OCI-LY7 (cell line): Measurements from ENCODE around the gene GADL1. TPM values are rescaled to one million over a fixed set of nuclear protein-coding genes. Genes with fewer than 3 reads are reported as not detected.

Experiments used
- BruUV-seq: library from RNA; stranded (reverse); fragments of 400-500 nt; replicated peaks from 2 replicates; lab custom pipeline; 2021; lab: Mats Ljungman, UMichigan
- CTCF ChIA-PET: fragments of 300-600 bp; sonication (Branson Sonifier 250); formaldehyde crosslinking; loops from one replicate; lab custom pipeline; 2022; ENCODE audit warnings: antibody characterized with exemption; ENCODE audit not compliant: unreplicated experiment; lab: Charles Lee
- POLR2A ChIA-PET: fragments of 300-600 bp; sonication (Branson Sonifier 250); formaldehyde crosslinking; loops from one replicate; lab custom pipeline; 2022; ENCODE audit warnings: antibody characterized with exemption; lab: Charles Lee
- DNase-seq: peaks from one replicate; pipeline ENCODE4 v3.0.0-alpha.2; 2015; ENCODE audit warnings: low spot score
- H2AFZ ChIP-seq: fragments of 200-600 bp; sonication (generic), shearing (Covaris generic); 2 replicates; pipeline ENCODE4 v1.6.1; 2014; ENCODE audit warnings: mild to moderate bottlenecking, antibody characterized with exemption, low read length, moderate library complexity
- H3K27ac ChIP-seq: fragments of 200-600 bp; sonication (generic); 2 replicates; pipeline ENCODE4 v1.5.1; 2014; ENCODE audit warnings: mixed run types, low read depth, mild to moderate bottlenecking, moderate library complexity, low read length, inconsistent platforms; ENCODE audit not compliant: poor library complexity, severe bottlenecking
- H3K36me3 ChIP-seq: fragments of 200-600 bp; sonication (generic); 2 replicates; pipeline ENCODE4 v1.6.1; 2014; ENCODE audit warnings: mild to moderate bottlenecking, antibody characterized with exemption, low read length, moderate library complexity, mixed read lengths; ENCODE audit not compliant: insufficient read depth
- H3K4me1 ChIP-seq: fragments of 200-600 bp; sonication (generic); 2 replicates; pipeline ENCODE4 v1.5.1; 2014; ENCODE audit warnings: mild to moderate bottlenecking, low read length; ENCODE audit not compliant: insufficient read depth, poor library complexity, severe bottlenecking
- H3K4me2 ChIP-seq: fragments of 200-600 bp; sonication (generic); 2 replicates; pipeline ENCODE4 v1.6.1; 2014; ENCODE audit warnings: mild to moderate bottlenecking, low read length
- H3K4me3 ChIP-seq: fragments of 200-600 bp; sonication (generic); 2 replicates; pipeline ENCODE4 v1.5.1; 2014; ENCODE audit warnings: mild to moderate bottlenecking, low read depth, low read length; ENCODE audit not compliant: poor library complexity, severe bottlenecking
- H3K79me2 ChIP-seq: fragments of 200-600 bp; sonication (generic); 2 replicates; pipeline ENCODE4 v1.6.1; 2016; ENCODE audit warnings: low read depth, mild to moderate bottlenecking, low read length, moderate library complexity, mixed read lengths; ENCODE audit not compliant: insufficient read depth
- H3K9me2 ChIP-seq: fragments of 200-600 bp; sonication (generic); 2 replicates; pipeline ENCODE4 v1.6.1; 2016; ENCODE audit warnings: mild to moderate bottlenecking, low read length, mixed read lengths; ENCODE audit not compliant: insufficient read depth
- H3K9me3 ChIP-seq: fragments of 200-600 bp; sonication (generic); 2 replicates; pipeline ENCODE4 v1.6.1; 2014; ENCODE audit warnings: mild to moderate bottlenecking, mixed run types, low read length, mixed read lengths
- H4K20me1 ChIP-seq: fragments of 200-600 bp; sonication (generic); 2 replicates; pipeline ENCODE4 v1.6.1; 2014; ENCODE audit warnings: mild to moderate bottlenecking, antibody characterized with exemption, low read length, moderate library complexity, mixed read lengths; ENCODE audit not compliant: insufficient read depth
- EZH2phosphoT487 ChIP-seq: fragments of 200-600 bp; sonication (generic); IDR thresholded peaks from 2 replicates; pipeline ENCODE4 v1.6.1; 2018; ENCODE audit warnings: low read depth, borderline replicate concordance, mild to moderate bottlenecking, mixed run types, antibody characterized with exemption, low read length, moderate library complexity, mixed read lengths
- intact Hi-C: fragments of 100-400 bp; cut with micrococcal nuclease; formaldehyde crosslinking; loops from one replicate; pipeline ENCODE4 v1.10.0; 2022; ENCODE audit not compliant: unreplicated experiment
- total RNA-seq, 2 experiments: library from RNA; depleted of rRNA in 1 of 2; stranded (reverse); fragments of >200 nt in 1 of 2; shearing (Covaris generic) in 1 of 2; gene quantifications; 2 replicates each; pipeline ENCODE4 v1.2.3, GENCODE V29; 2014 to 2022
- TF ChIP-seq, protein P1 (sequence below): fragments of 200-600 bp; sonication (generic); conservative IDR thresholded peaks from 2 replicates; pipeline ENCODE4 v1.5.1; 2014; ENCODE audit warnings: mild to moderate bottlenecking, antibody characterized with exemption, low read length, moderate library complexity, mixed read lengths

Gene GADL1
- total RNA-seq, 2 experiments from 2014 or later: not detected

DNA sequence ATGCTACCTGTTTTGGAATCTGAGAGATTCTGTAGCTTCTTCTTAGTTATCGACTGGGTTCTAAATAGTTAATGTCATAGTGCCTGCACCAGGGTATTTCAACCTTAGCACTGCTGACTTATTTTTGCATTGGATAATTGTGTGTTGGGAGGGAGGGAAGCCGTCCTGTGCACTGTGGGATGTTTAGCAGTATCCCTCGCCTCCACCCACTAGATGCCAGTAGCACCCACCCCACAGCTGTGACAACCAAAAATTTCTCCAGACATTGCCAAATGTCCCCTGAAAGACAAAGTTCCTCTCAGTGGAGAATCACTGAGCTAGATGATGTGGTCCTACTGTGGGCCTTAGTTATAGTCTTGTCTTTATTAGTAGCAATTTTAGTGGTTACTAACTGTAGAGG is 199.8 kb downstream of the GADL1 start:
- Histone ChIP-seq H3K27ac (no peak overlapping the region), H3K9me3 (no peaks in the 10 kb centered on the region), H3K79me2 (no peaks in the 10 kb centered on the region), H3K4me3 (no peak overlapping the region), H3K4me1 (peaks cover 7% of the 10 kb centered on the region), H3K4me2 (no peak overlapping the region), H4K20me1 (peaks cover 4% of the 10 kb centered on the region; the same call in 1 of the 2 replicates), H2AFZ (no peak overlapping the region), H3K36me3 (peaks cover 74% of the 10 kb centered on the region), H3K9me2 (no peaks in the 10 kb centered on the region)
- BruUV-seq: no TSS peak
- POLR2A ChIA-PET: interaction anchor here (0.6 to 1.3 kb wide), 5 partner anchors 9 to 312 kb away, joined by 3 to 6 read pairs (median 4); no protein-coding TSS in a partner anchor
- no peak for TF ChIP-seq EZH2phosphoT487
- TF ChIP-seq, protein P1, sequence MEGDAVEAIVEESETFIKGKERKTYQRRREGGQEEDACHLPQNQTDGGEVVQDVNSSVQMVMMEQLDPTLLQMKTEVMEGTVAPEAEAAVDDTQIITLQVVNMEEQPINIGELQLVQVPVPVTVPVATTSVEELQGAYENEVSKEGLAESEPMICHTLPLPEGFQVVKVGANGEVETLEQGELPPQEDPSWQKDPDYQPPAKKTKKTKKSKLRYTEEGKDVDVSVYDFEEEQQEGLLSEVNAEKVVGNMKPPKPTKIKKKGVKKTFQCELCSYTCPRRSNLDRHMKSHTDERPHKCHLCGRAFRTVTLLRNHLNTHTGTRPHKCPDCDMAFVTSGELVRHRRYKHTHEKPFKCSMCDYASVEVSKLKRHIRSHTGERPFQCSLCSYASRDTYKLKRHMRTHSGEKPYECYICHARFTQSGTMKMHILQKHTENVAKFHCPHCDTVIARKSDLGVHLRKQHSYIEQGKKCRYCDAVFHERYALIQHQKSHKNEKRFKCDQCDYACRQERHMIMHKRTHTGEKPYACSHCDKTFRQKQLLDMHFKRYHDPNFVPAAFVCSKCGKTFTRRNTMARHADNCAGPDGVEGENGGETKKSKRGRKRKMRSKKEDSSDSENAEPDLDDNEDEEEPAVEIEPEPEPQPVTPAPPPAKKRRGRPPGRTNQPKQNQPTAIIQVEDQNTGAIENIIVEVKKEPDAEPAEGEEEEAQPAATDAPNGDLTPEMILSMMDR: no peak
- intact Hi-C loops: loop anchor here (5.0 to 10.0 kb wide), 4 partner anchors 172 to 682 kb away; no protein-coding TSS in a partner anchor
- CTCF ChIA-PET: no interaction called here
- DNase-seq: no peak

DNA sequence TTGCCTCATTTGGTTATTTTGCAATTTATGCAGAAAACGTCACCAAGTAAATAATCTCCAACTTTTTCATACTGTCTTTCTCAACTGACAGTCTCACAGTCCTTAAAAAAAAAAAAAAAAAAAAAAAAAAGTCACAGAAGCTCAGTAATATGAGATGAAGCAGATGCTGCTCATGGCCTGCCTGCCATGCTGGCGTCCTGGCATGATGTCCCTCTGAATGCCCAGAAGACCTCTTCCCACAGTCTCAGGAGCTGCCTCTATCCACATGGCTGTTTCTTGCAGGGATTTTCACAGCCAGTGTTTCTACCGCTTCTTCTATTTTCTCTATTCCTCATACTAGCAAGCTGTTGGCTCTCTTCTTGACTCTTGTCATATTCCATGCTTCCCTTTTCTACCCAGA is 200.3 kb downstream of the GADL1 start:
- no peak overlapping the region for H3K4me3 ChIP-seq
- no peak overlapping the region for H2AFZ ChIP-seq
- ChIA-PET POLR2A (interaction anchor here (0.6 to 1.0 kb wide), 7 partner anchors 32 to 417 kb away, joined by 3 to 9 read pairs (median 5); no protein-coding TSS in a partner anchor), CTCF (interaction anchor here (0.8 kb wide), 1 partner anchor 236 kb away, joined by 3 read pairs; no protein-coding TSS in a partner anchor)
- H3K36me3 ChIP-seq: peaks cover 80% of the 10 kb centered on the region
- peaks cover 7% of the 10 kb centered on the region for H3K4me1 ChIP-seq
- no peaks in the 10 kb centered on the region for H3K79me2 ChIP-seq
- intact Hi-C loops: loop anchor here (5.0 to 10.0 kb wide), 4 partner anchors 172 to 682 kb away; no protein-coding TSS in a partner anchor
- no peaks in the 10 kb centered on the region for H3K9me3 ChIP-seq
- H3K4me2 ChIP-seq: no peak overlapping the region
- no TSS peak for BruUV-seq
- no peak for DNase-seq
- no peaks in the 10 kb centered on the region for H3K9me2 ChIP-seq
- peaks cover 4% of the 10 kb centered on the region; the same call in 1 of the 2 replicates for H4K20me1 ChIP-seq
- H3K27ac ChIP-seq: no peak overlapping the region
- TF ChIP-seq, protein P1: no peak
- no peak for TF ChIP-seq EZH2phosphoT487
